H1 (cell line): Measurements from ENCODE around the gene RBM20. TPM values are rescaled to one million over a fixed set of nuclear protein-coding genes. Genes with fewer than 3 reads are reported as not detected.

Experiments
- CTCF ChIA-PET: fragments of 300-600 bp; sonication (Branson Sonifier 250); formaldehyde crosslinking; loops from one replicate; lab custom pipeline; 2021; ENCODE audit not compliant: partially characterized antibody; lab: Charles Lee
- POLR2A ChIA-PET: fragments of 300-600 bp; sonication (Branson Sonifier 250); formaldehyde crosslinking; loops from one replicate; lab custom pipeline; 2021; ENCODE audit warnings: inconsistent platforms; ENCODE audit not compliant: partially characterized antibody; lab: Charles Lee
- DNase-seq, 2 experiments: peaks; one replicate each; pipeline versions ENCODE4 v3.0.0 to v3.0.0-alpha.2; 2010 to 2022; ENCODE audit warnings: low spot score in 2 of 2, low read depth in 1 of 2, mixed read lengths in 1 of 2
- FAIRE-seq: peaks from 2 replicates; lab custom pipeline; 2011; peaks lifted over from hg19 to GRCh38; lab: Jason Lieb, UNC
- H2AFZ ChIP-seq: 2 replicates; pipeline ENCODE4 v1.8.1; 2012; ENCODE audit warnings: low read length, inconsistent platforms
- H2AK5ac ChIP-seq: 2 replicates; pipeline ENCODE4 v1.6.1; 2013; ENCODE audit warnings: low read depth, low read length
- H2BK120ac ChIP-seq: replicated peaks from 2 replicates; pipeline ENCODE3; 2013; ENCODE audit warnings: low read depth, low read length, inconsistent platforms
- H2BK12ac ChIP-seq: 2 replicates; pipeline ENCODE4 v1.6.1; 2013; ENCODE audit warnings: low read depth, low read length
- H2BK15ac ChIP-seq: 2 replicates; pipeline ENCODE4 v1.6.1; 2013; ENCODE audit warnings: low read length
- H2BK20ac ChIP-seq: 2 replicates; pipeline ENCODE4 v1.6.1; 2013; ENCODE audit warnings: low read length
- H2BK5ac ChIP-seq: 2 replicates; pipeline ENCODE4 v1.6.1; 2013; ENCODE audit warnings: low read depth, low read length
- H3K14ac ChIP-seq: 2 replicates; pipeline ENCODE4 v1.6.1; 2013; ENCODE audit warnings: inconsistent platforms; ENCODE audit not compliant: insufficient read length
- H3K18ac ChIP-seq: 2 replicates; pipeline ENCODE4 v1.6.1; 2013; ENCODE audit warnings: low read length; ENCODE audit errors: extremely low read depth
- H3K23ac ChIP-seq: 2 replicates; pipeline ENCODE4 v1.6.1; 2013; ENCODE audit warnings: inconsistent platforms; ENCODE audit not compliant: insufficient read length
- H3K23me2 ChIP-seq: 2 replicates; pipeline ENCODE4 v1.6.1; 2013; ENCODE audit warnings: low read depth, low read length
- H3K27ac ChIP-seq: 2 replicates; pipeline ENCODE4 v1.6.1; 2011; ENCODE audit warnings: low read depth, low read length, inconsistent platforms
- H3K27me3 ChIP-seq, 4 experiments: replicated peaks in 1 of 4; 1 replicate in 1 of 4; 2 replicates in 3 of 4; pipeline versions ENCODE4 v1.6.1 to v1.8.1; 2011 to 2013; ENCODE audit warnings: low read length in 3 of 4, mild to moderate bottlenecking in 3 of 4, inconsistent platforms in 2 of 4, mixed read lengths in 2 of 4, moderate library complexity in 1 of 4; ENCODE audit not compliant: control insufficient read depth in 3 of 4, insufficient read depth in 3 of 4; ENCODE audit errors: extremely low read depth in 1 of 4
- H3K36me3 ChIP-seq, 4 experiments: 2 replicates each; pipeline versions ENCODE4 v1.6.1 to v1.8.1; 2011 to 2013; ENCODE audit warnings: mild to moderate bottlenecking in 4 of 4, low read length in 3 of 4, moderate library complexity in 2 of 4, control low read depth in 1 of 4, inconsistent platforms in 1 of 4; ENCODE audit not compliant: insufficient read depth in 4 of 4, control insufficient read depth in 2 of 4
- H3K4ac ChIP-seq: replicated peaks from 2 replicates; pipeline ENCODE3; 2013; ENCODE audit warnings: low read length, low read depth, mixed read lengths, inconsistent platforms; ENCODE audit not compliant: insufficient read length
- H3K4me1 ChIP-seq, 4 experiments: replicated peaks in 1 of 4; 1 replicate in 1 of 4; 2 replicates in 3 of 4; pipeline versions ENCODE4 v1.6.1 to v1.8.1; 2011 to 2013; ENCODE audit warnings: low read length in 3 of 4, inconsistent platforms in 2 of 4, mixed read lengths in 1 of 4; ENCODE audit not compliant: insufficient read depth in 4 of 4, control insufficient read depth in 3 of 4
- H3K4me2 ChIP-seq, 2 experiments: 2 replicates each; pipeline versions ENCODE4 v1.6.1 to v1.8.1; 2011 to 2013; ENCODE audit warnings: low read depth in 2 of 2, low read length in 2 of 2, control low read depth in 1 of 2, inconsistent platforms in 1 of 2, mild to moderate bottlenecking in 1 of 2; ENCODE audit not compliant: insufficient read depth in 1 of 2
- H3K4me3 ChIP-seq, 4 experiments: fragments of 200-600, 300-600 bp in 1 of 4; sonication (generic), shearing (Covaris generic), sonication (Bioruptor Twin) in 1 of 4; 2 replicates each; pipeline versions ENCODE4 v1.5.1 to v1.8.1; 2011 to 2016; ENCODE audit warnings: low read length in 4 of 4, low read depth in 3 of 4, control low read depth in 2 of 4, inconsistent platforms in 2 of 4, mild to moderate bottlenecking in 2 of 4, mixed read lengths in 1 of 4, moderate library complexity in 1 of 4; ENCODE audit not compliant: insufficient read depth in 2 of 4; ENCODE audit errors: extremely low read depth in 1 of 4
- H3K56ac ChIP-seq: replicated peaks from 2 replicates; pipeline ENCODE3; 2013; ENCODE audit warnings: low read depth, mild to moderate bottlenecking, mixed read lengths, low read length, inconsistent platforms; ENCODE audit not compliant: insufficient read length
- H3K79me1 ChIP-seq: 2 replicates; pipeline ENCODE4 v1.6.1; 2013; ENCODE audit warnings: low read depth, low read length, control low read depth
- H3K79me2 ChIP-seq, 2 experiments: 2 replicates each; pipeline versions ENCODE4 v1.6.1 to v1.8.1; 2012 to 2013; ENCODE audit warnings: low read length in 2 of 2, mild to moderate bottlenecking in 2 of 2, inconsistent platforms in 1 of 2; ENCODE audit not compliant: insufficient read depth in 2 of 2, control insufficient read depth in 1 of 2
- H3K9ac ChIP-seq, 4 experiments: replicated peaks in 1 of 4; 1 replicate in 1 of 4; 2 replicates in 3 of 4; pipeline versions ENCODE4 v1.6.1 to v1.8.1; 2011 to 2013; ENCODE audit warnings: low read depth in 3 of 4, low read length in 3 of 4, control low read depth in 2 of 4, mild to moderate bottlenecking in 2 of 4, moderate library complexity in 2 of 4, inconsistent platforms in 1 of 4; ENCODE audit errors: extremely low read depth in 1 of 4
- H3K9me3 ChIP-seq, 2 experiments: 2 replicates each; pipeline versions ENCODE4 v1.6.1 to v1.8.1; 2012 to 2013; ENCODE audit warnings: mild to moderate bottlenecking in 2 of 2, moderate library complexity in 2 of 2, control low read depth in 1 of 2, inconsistent platforms in 1 of 2, low read depth in 1 of 2, low read length in 1 of 2, mixed read lengths in 1 of 2; ENCODE audit not compliant: insufficient read depth in 2 of 2
- H4K20me1 ChIP-seq, 2 experiments: replicated peaks in 1 of 2; 2 replicates each; pipeline versions ENCODE3 to v1.8.1; 2011 to 2013; ENCODE audit warnings: inconsistent platforms in 2 of 2, low read length in 2 of 2, mild to moderate bottlenecking in 1 of 2; ENCODE audit not compliant: insufficient read depth in 2 of 2, control insufficient read depth in 1 of 2
- H4K5ac ChIP-seq: 2 replicates; pipeline ENCODE4 v1.6.1; 2013; ENCODE audit warnings: low read length, low read depth, mixed read lengths, inconsistent platforms; ENCODE audit not compliant: insufficient read length
- H4K8ac ChIP-seq: 2 replicates; pipeline ENCODE4 v1.8.0; 2013; ENCODE audit warnings: mild to moderate bottlenecking, moderate library complexity, low read length, inconsistent platforms; ENCODE audit not compliant: insufficient read depth; ENCODE audit errors: extremely low read depth
- H4K91ac ChIP-seq: replicated peaks from 2 replicates; pipeline ENCODE3; 2013; ENCODE audit warnings: low read length, mixed read lengths, inconsistent platforms; ENCODE audit not compliant: insufficient read length
- BCL11A ChIP-seq, 2 experiments: IDR thresholded peaks; one replicate each; pipeline ENCODE4 v1.6.1; 2011; ENCODE audit warnings: low read depth in 2 of 2, low read length in 2 of 2, mild to moderate bottlenecking in 2 of 2
- CREB1 ChIP-seq: IDR thresholded peaks from 2 replicates; pipeline ENCODE4 v1.6.1; 2012; ENCODE audit warnings: inconsistent platforms
- CTBP2 ChIP-seq: IDR thresholded peaks from 2 replicates; pipeline ENCODE4 v1.7.0; 2011; ENCODE audit warnings: borderline replicate concordance, mild to moderate bottlenecking, moderate library complexity, mixed read lengths, low read length; ENCODE audit not compliant: insufficient read depth, insufficient read length
- E2F6 ChIP-seq: IDR thresholded peaks from 2 replicates; pipeline ENCODE4 v1.6.1; 2012; ENCODE audit warnings: inconsistent platforms
- EP300 ChIP-seq, 2 experiments: IDR thresholded peaks; 1 replicate in 1 of 2; 2 replicates in 1 of 2; pipeline ENCODE4 v1.6.1; 2011 to 2012; ENCODE audit warnings: low read depth in 2 of 2, low read length in 2 of 2, mild to moderate bottlenecking in 2 of 2, borderline replicate concordance in 1 of 2, inconsistent platforms in 1 of 2, moderate library complexity in 1 of 2
- EZH2 ChIP-seq: fragments of 200-600 bp; sonication (generic); IDR thresholded peaks from 2 replicates; pipeline ENCODE4 v1.7.1; 2012; ENCODE audit warnings: low read depth, mild to moderate bottlenecking, moderate library complexity, low read length, inconsistent platforms; ENCODE audit not compliant: severe bottlenecking
- FOSL1 ChIP-seq: IDR thresholded peaks from 2 replicates; pipeline ENCODE4 v1.6.1; 2011; ENCODE audit warnings: mild to moderate bottlenecking, low read depth, low read length, moderate library complexity; ENCODE audit not compliant: insufficient read depth
- POU5F1 ChIP-seq: IDR thresholded peaks from 2 replicates; pipeline ENCODE4 v1.6.1; 2011; ENCODE audit warnings: low read depth, mild to moderate bottlenecking, low read length, moderate library complexity
- SAP30 ChIP-seq: fragments of 300-600 bp; sonication (generic); IDR thresholded peaks from 2 replicates; pipeline ENCODE4 v1.7.1; 2012; ENCODE audit warnings: low read length, moderate library complexity, mild to moderate bottlenecking, inconsistent platforms; ENCODE audit not compliant: insufficient read depth, insufficient replicate concordance
- WGBS, 2 experiments: shearing (Covaris generic) in 1 of 2; methylation state at CpG; one replicate each; pipeline versions ENCODE4 v1.1.6 to v1.1.7; 2013 to 2015; ENCODE audit warnings: low lambda C conversion rate in 2 of 2, mixed read lengths in 2 of 2, inconsistent platforms in 1 of 2, low coverage in 1 of 2, missing lambda C conversion rate in 1 of 2; ENCODE audit not compliant: insufficient replicate concordance in 2 of 2, insufficient coverage in 1 of 2, insufficient read length in 1 of 2; ENCODE audit errors: extremely low coverage in 1 of 2, missing lambda C conversion rate in 1 of 2; 5-methylcytosine and 5-hydroxymethylcytosine counted together
- polyA plus RNA-seq, 7 experiments: library from polyadenylated mRNA; depleted of rRNA in 3 of 7; stranded (reverse) in 5 of 7; unstranded in 2 of 7; fragments of >200 nt in 5 of 7; fragments of 200-250 nt in 2 of 7; gene quantifications; 1 replicate in 5 of 7; 2 replicates in 1 of 7; 4 replicates in 1 of 7; pipeline versions ENCODE4 v1.2.1 to v1.2.3, GENCODE V29; 2011 to 2013; ENCODE audit warnings: missing spikeins in 2 of 7, mixed read lengths in 2 of 7
- total RNA-seq: library from RNA; stranded (reverse); fragmentation: NEBNext Ultra II Directional; extraction: Animal tissue kit (Norgen Biotek cat#: 25700); gene quantifications from 2 replicates; pipeline ENCODE4 v1.2.1, GENCODE V29; 2021

Gene RBM20
- total and polyA plus RNA-seq, 2 of the 8 experiments (the other 6 are each of a cell fraction or from before 2014, with no cell fraction given) = 0.05 to 0.63 TPM

GRCh38 chr10:110870823-110871297 lies 226.7 kb downstream of the RBM20 start:
- no peaks in the 10 kb centered on the region; a peak in 1 of 8 replicates for H3K36me3 ChIP-seq
- H4K5ac ChIP-seq = peak overlapping the region; percentile 37
- 77% methylated on average over 13 of the region's 13 CpGs; no CpG with 5 or more reads in 1 of the 2 experiments for whole genome bisulfite sequencing, 2 experiments
- H3K27me3 ChIP-seq = no peaks in the 10 kb centered on the region
- DNase-seq = no peak
- H3K4me3 ChIP-seq = peak overlapping the region in 2 of 4 experiments; percentile 18 to 74; a peak in 4 of 8 replicates
- POLR2A ChIA-PET = interaction anchor here (0.9 to 1.2 kb wide), 5 partner anchors 9 to 48 kb away, joined by 4 to 12 read pairs (median 5); partner anchors contain the start of genes BBIP1 and SHOC2
- no peaks in the 10 kb centered on the region for H3K79me1 ChIP-seq
- H3K23me2 ChIP-seq = peaks cover 2% of the 10 kb centered on the region; the same call in 1 of the 2 replicates
- peak overlapping the region; percentile 61 for H2AK5ac ChIP-seq
- H4K8ac ChIP-seq = peak overlapping the region; percentile 85; the same call in 1 of the 2 replicates
- H3K9ac ChIP-seq = peak overlapping the region in 2 of 4 experiments; percentile 57 to 61; a peak in 4 of 7 replicates
- H2BK12ac ChIP-seq = peak overlapping the region; percentile 97
- H4K20me1 ChIP-seq = no peaks in the 10 kb centered on the region
- H3K4me2 ChIP-seq = peak overlapping the region; percentile 66 to 81
- H3K4me1 ChIP-seq = peaks cover 4 to 12% (median 8%) of the 10 kb centered on the region in 4 experiments
- H3K18ac ChIP-seq = peak overlapping the region; percentile 57
- CTCF ChIA-PET = interaction anchor here (0.7 to 0.9 kb wide), 3 partner anchors 45 to 1266 kb away, joined by 3 read pairs; no protein-coding TSS in a partner anchor
- peak overlapping the region; percentile 65; the same call in 1 of the 2 replicates for H2BK15ac ChIP-seq
- 0 out of 2 replicates have a peak overlapping the region, but pooled peaks have one; percentile 73 for H2AFZ ChIP-seq
- H2BK20ac ChIP-seq = peak overlapping the region; percentile 83
- H2BK120ac ChIP-seq = peak overlapping the region; percentile 9
- peak overlapping the region; percentile 78 for H3K27ac ChIP-seq
- FAIRE-seq = no peak
- H3K4ac ChIP-seq = peak overlapping the region; percentile 2
- no peaks in the 10 kb centered on the region for H3K9me3 ChIP-seq
- peak overlapping the region; percentile 61 for H4K91ac ChIP-seq
- peaks cover 0 to 11% of the 10 kb centered on the region in 2 experiments; a peak in 2 of 4 replicates for H3K79me2 ChIP-seq
- no peak overlapping the region for H3K56ac ChIP-seq
- no peak overlapping the region for H3K23ac ChIP-seq
- no peak overlapping the region for H3K14ac ChIP-seq
- peak overlapping the region; percentile 89 for H2BK5ac ChIP-seq
- no peak for TF ChIP-seq BCL11A (IDR thresholded peaks at IDR 0.05; ENCODE audit: low read depth in 2 of 2, low read length in 2 of 2)
- TF ChIP-seq SAP30 = no peak
- TF ChIP-seq EP300 (IDR thresholded peaks at IDR 0.05; ENCODE audit: borderline replicate concordance in 1 of 2, low read depth in 2 of 2, low read length in 2 of 2) = no peak
- TF ChIP-seq CTBP2 = no peak
- TF ChIP-seq E2F6 = no peak
- no peak for TF ChIP-seq POU5F1
- TF ChIP-seq EZH2 = no peak
- no peak for TF ChIP-seq CREB1
- TF ChIP-seq FOSL1 = no peak
